B cell (primary cell): ENCODE measurements around the gene TMEM234. TPM values are rescaled to one million over a fixed set of nuclear protein-coding genes. Genes with fewer than 3 reads are reported as not detected.

Experiments used
- ATAC-seq: fragments of 200-7000 bp; cut with Tn5 transposase; one replicate; pipeline ENCODE4 v1.10.0; 2021; ENCODE audit warnings: low read depth, mild to moderate bottlenecking, moderate number of reproducible peaks, moderate library complexity
- CTCF ChIA-PET: fragments of 350-600 bp; sonication (Branson Sonifier 250); formaldehyde crosslinking; loops from one replicate; lab custom pipeline; 2021; ENCODE audit warnings: antibody characterized with exemption, inconsistent platforms; lab: Charles Lee
- POLR2A ChIA-PET: fragments of 350-600 bp; sonication (Branson Sonifier 250); formaldehyde crosslinking; loops from one replicate; lab custom pipeline; 2021; ENCODE audit warnings: antibody characterized with exemption; lab: Charles Lee
- DNase-seq: peaks from one replicate; pipeline ENCODE4 v3.0.0; 2013
- H2AFZ ChIP-seq: 2 replicates; pipeline ENCODE4 v1.6.1; 2012; ENCODE audit warnings: mild to moderate bottlenecking, low read depth, low read length; ENCODE audit not compliant: insufficient read depth, poor library complexity, severe bottlenecking
- H3K27ac ChIP-seq, 2 donors: 1 replicate in 1 of 2; 2 replicates in 1 of 2; pipeline ENCODE4 v1.5.1; 2012 to 2013; ENCODE audit warnings: low read length in 2 of 2, mild to moderate bottlenecking in 2 of 2, moderate library complexity in 1 of 2
- H3K27me3 ChIP-seq, 4 experiments: fragments of 200-600 bp in 1 of 4; sonication (generic) in 1 of 4; replicated peaks in 1 of 4; 1 replicate in 2 of 4; 2 replicates in 2 of 4; pipeline versions ENCODE4 v1.6.1 to v1.7.0; 2013 to 2016; ENCODE audit warnings: low read length in 3 of 4, mild to moderate bottlenecking in 2 of 4, mixed read lengths in 1 of 4, moderate library complexity in 1 of 4; ENCODE audit not compliant: insufficient read depth in 4 of 4, control insufficient read depth in 3 of 4; ENCODE audit errors: control extremely low read depth in 1 of 4
- H3K36me3 ChIP-seq, 2 experiments: replicated peaks in 1 of 2; 1 replicate in 1 of 2; 2 replicates in 1 of 2; pipeline versions ENCODE4 v1.6.1 to v1.7.1; 2013; ENCODE audit warnings: low read length in 1 of 2; ENCODE audit not compliant: insufficient read depth in 2 of 2, control insufficient read depth in 1 of 2; ENCODE audit errors: control extremely low read depth in 1 of 2, extremely low read depth in 1 of 2
- H3K4me1 ChIP-seq, 2 donors: fragments of 200-600 bp in 1 of 2; sonication (generic) in 1 of 2; 1 replicate in 1 of 2; 2 replicates in 1 of 2; pipeline versions ENCODE4 v1.5.1 to v1.6.1; 2013 to 2017; ENCODE audit warnings: low read length in 2 of 2; ENCODE audit not compliant: control insufficient read depth in 2 of 2, insufficient read depth in 2 of 2
- H3K4me2 ChIP-seq: replicated peaks from 2 replicates; pipeline ENCODE3; 2012; ENCODE audit warnings: mild to moderate bottlenecking, low read depth, low read length; ENCODE audit not compliant: poor library complexity, severe bottlenecking
- H3K4me3 ChIP-seq, 5 experiments: fragments of 200-600 bp in 1 of 5; sonication (generic) in 1 of 5; 1 replicate in 3 of 5; 2 replicates in 2 of 5; pipeline versions ENCODE4 v1.5.1 to v1.7.0; 2011 to 2016; ENCODE audit warnings: low read length in 4 of 5, mild to moderate bottlenecking in 4 of 5, low read depth in 2 of 5, control low read depth in 1 of 5, moderate library complexity in 1 of 5; ENCODE audit not compliant: insufficient read depth in 1 of 5; ENCODE audit errors: control extremely low read depth in 1 of 5, extremely low read depth in 1 of 5
- H3K79me2 ChIP-seq: fragments of 200-600 bp; sonication (generic); one replicate; pipeline ENCODE4 v1.6.0; 2016; ENCODE audit warnings: low read length; ENCODE audit not compliant: control insufficient read depth, insufficient read depth
- H3K9ac ChIP-seq: fragments of 200-600 bp; sonication (generic); 2 replicates; pipeline ENCODE4 v1.6.1; 2017; ENCODE audit warnings: mild to moderate bottlenecking, low read length, moderate library complexity
- H3K9me3 ChIP-seq, 3 donors: one replicate each; pipeline versions ENCODE4 v1.6.1 to v1.7.1; 2013; ENCODE audit warnings: low read length in 2 of 3; ENCODE audit not compliant: control insufficient read depth in 2 of 3, insufficient read depth in 1 of 3; ENCODE audit errors: control extremely low read depth in 1 of 3
- H4K20me1 ChIP-seq: 2 replicates; pipeline ENCODE4 v1.6.0; 2012; ENCODE audit warnings: mild to moderate bottlenecking, low read length; ENCODE audit not compliant: insufficient read depth, control insufficient read depth, poor library complexity, severe bottlenecking
- H3K27ac Mint-ChIP-seq: one replicate; pipeline ENCODE4 v1.8.0; 2021; ENCODE audit warnings: mixed read lengths
- H3K27me3 Mint-ChIP-seq: one replicate; pipeline ENCODE4 v1.8.0; 2021; ENCODE audit warnings: mixed read lengths
- H3K4me1 Mint-ChIP-seq: one replicate; pipeline ENCODE4 v1.8.0; 2021; ENCODE audit warnings: mixed read lengths
- H3K4me3 Mint-ChIP-seq: one replicate; pipeline ENCODE4 v1.8.0; 2021; ENCODE audit warnings: mixed read lengths
- H3K9me3 Mint-ChIP-seq: one replicate; pipeline ENCODE4 v1.8.0; 2022; ENCODE audit warnings: mixed read lengths; ENCODE audit not compliant: insufficient read depth
- CTCF ChIP-seq: fragments of 200-600 bp; IDR thresholded peaks from one replicate; pipeline ENCODE4 v1.8.0; 2022; ENCODE audit warnings: antibody characterized with exemption, mild to moderate bottlenecking
- EZH2 ChIP-seq: IDR thresholded peaks from 2 replicates; pipeline ENCODE4 v1.6.1; 2012; ENCODE audit warnings: borderline replicate concordance, low read depth, mild to moderate bottlenecking, moderate library complexity, low read length; ENCODE audit not compliant: insufficient read depth, poor library complexity, severe bottlenecking
- intact Hi-C: fragments of 100-400 bp; cut with micrococcal nuclease; formaldehyde crosslinking; loops from one replicate; pipeline ENCODE4 v1.10.0; 2022
- polyA plus RNA-seq: library from polyadenylated mRNA; depleted of rRNA; stranded (reverse); fragments of >200 nt; gene quantifications from 2 replicates; pipeline ENCODE4 v1.2.3, GENCODE V29; 2012
- total RNA-seq, 2 donors: library from RNA; stranded (reverse); fragments of 120-200 nt in 1 of 2; gene quantifications; 1 replicate in 1 of 2; 2 replicates in 1 of 2; pipeline versions ENCODE4 v1.2.3 to v1.2.4, GENCODE V29; 2013 to 2022

TMEM234 gene
- total and polyA plus RNA-seq, 2 donors (not counting 1 experiment from before 2014, with no cell fraction given), result 22.0 to 60.8 TPM

- no peak overlapping the region for H3K27ac ChIP-seq
Observed at GRCh38 chr1:32269744-32270143, 47.6 kb upstream of the TMEM234 start.

More at GRCh38 chr1:32269744-32270143, 47.6 kb upstream of the TMEM234 start:
- H3K4me1 ChIP-seq, result peaks cover 28 to 33% of the 10 kb centered on the region in 2 donors
- no peaks in the 10 kb centered on the region for H3K27me3 Mint-ChIP-seq
- no peak overlapping the region for H3K4me3 ChIP-seq
- no peaks in the 10 kb centered on the region for H3K36me3 ChIP-seq
- TF ChIP-seq EZH2 (no peak), CTCF (no peak)
- H3K4me2 ChIP-seq, result no peak overlapping the region
- H3K4me1 Mint-ChIP-seq, result peaks cover 36% of the 10 kb centered on the region
- H3K9me3 ChIP-seq, result no peaks in the 10 kb centered on the region
- intact Hi-C loops, result no loop called here
- DNase-seq, result no peak
- H3K9ac ChIP-seq, result no peak overlapping the region
- no peaks in the 10 kb centered on the region for H4K20me1 ChIP-seq
- H3K27ac Mint-ChIP-seq, result no peak overlapping the region
- ChIA-PET CTCF (interaction anchor here (0.6 to 2.4 kb wide), 4 partner anchors 15 to 69 kb away, joined by 3 to 9 read pairs (median 5); partner anchors contain the start of gene CCDC28B), POLR2A (interaction anchor here (0.7 kb wide), 1 partner anchor 30 kb away, joined by 10 read pairs; no protein-coding TSS in a partner anchor)
- H3K27me3 ChIP-seq, result no peaks in the 10 kb centered on the region
- H2AFZ ChIP-seq, result no peak overlapping the region
- H3K79me2 ChIP-seq, result peaks cover 47% of the 10 kb centered on the region
- no peaks in the 10 kb centered on the region for H3K9me3 Mint-ChIP-seq
- no peak overlapping the region for H3K4me3 Mint-ChIP-seq
- no peak for ATAC-seq
